ENCODE results near the gene TOPBP1. TPM values are rescaled to one million over a fixed set of nuclear protein-coding genes. Genes with fewer than 3 reads are reported as not detected.
A peak's percentile ranks its signal among the peaks of the same experiment; 100 is the strongest.

TOPBP1 gene
- total RNA-seq, 2 experiments from 2014 or later = 131 to 139 TPM

DNA sequence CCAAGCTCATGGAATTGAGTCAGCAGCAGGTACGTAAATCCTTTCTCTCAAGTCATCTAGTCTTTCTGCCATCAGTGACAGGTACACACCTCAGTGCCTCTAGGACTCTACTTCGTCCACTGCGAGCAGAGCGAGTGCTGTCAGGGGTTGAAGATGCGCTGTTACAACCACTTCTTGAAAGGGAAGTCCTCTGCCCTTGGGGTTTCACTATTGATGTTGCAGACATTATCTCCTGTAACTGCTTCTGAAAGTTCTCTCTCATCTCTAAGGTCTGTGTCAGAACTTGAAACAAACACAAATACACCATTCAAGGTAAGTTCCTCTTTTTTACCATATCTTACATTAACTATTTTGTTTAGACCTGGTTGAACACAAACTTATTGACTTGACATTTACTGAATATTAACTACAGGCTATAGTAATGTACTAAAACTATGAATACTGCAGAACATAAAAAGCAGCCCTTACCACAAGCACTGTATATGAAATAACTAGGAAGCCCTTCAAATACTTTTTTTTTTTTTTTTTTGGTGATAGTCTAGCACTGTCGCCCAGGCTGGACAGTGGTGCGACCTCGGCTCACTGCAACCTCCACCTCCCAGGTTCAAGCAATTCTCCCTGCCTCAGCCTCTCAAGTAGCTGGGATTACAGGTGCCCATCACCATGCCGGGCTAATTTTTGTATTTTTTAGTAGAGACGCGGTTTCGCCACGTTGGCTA, 41.5 kb downstream of the TOPBP1 start:
- Histone ChIP-seq H3K9me3 (ENCODE audit: low read length) (no peaks in the 10 kb centered on the region), H3K9me2 (ENCODE audit: insufficient read depth, low read length) (no peaks in the 10 kb centered on the region), H3K4me1 (ENCODE audit: insufficient read depth, low read length, poor library complexity, severe bottlenecking) (no peaks in the 10 kb centered on the region), H4K20me1 (ENCODE audit: insufficient read depth, low read length) (no peaks in the 10 kb centered on the region), H2AFZ (ENCODE audit: low read length) (no peak overlapping the region), H3K4me2 (ENCODE audit: low read length) (no peak overlapping the region), H3K4me3 (ENCODE audit: low read depth, low read length, poor library complexity, severe bottlenecking) (no peak overlapping the region), H3K36me3 (ENCODE audit: insufficient read depth, low read length) (peaks cover 98% of the 10 kb centered on the region), H3K27ac (ENCODE audit: low read depth, low read length, poor library complexity, severe bottlenecking) (no peak overlapping the region), H3K79me2 (ENCODE audit: insufficient read depth, low read depth, low read length) (no peaks in the 10 kb centered on the region)
- ChIA-PET CTCF (ENCODE audit: unreplicated experiment) (interaction anchor here (0.6 kb wide), 2 partner anchors 165 to 599 kb away, joined by 3 read pairs; no protein-coding TSS in a partner anchor), POLR2A (interaction anchor here (1.2 kb wide), 1 partner anchor 19 kb away, joined by 3 read pairs; no protein-coding TSS in a partner anchor)
- TF ChIP-seq CTCF (conservative IDR thresholded peaks at IDR 0.05; ENCODE audit: low read length) (no peak), EZH2phosphoT487 (IDR thresholded peaks at IDR 0.05; ENCODE audit: borderline replicate concordance, low read depth, low read length) (no peak)
- peak; percentile 23 for DNase-seq (ENCODE audit: low spot score)
- BruUV-seq (replicated peaks) = no TSS peak
- intact Hi-C loops (cut with micrococcal nuclease; ENCODE audit: unreplicated experiment) = no loop called here

- CTCF ChIA-PET (ENCODE audit: unreplicated experiment) = no interaction called here
- H3K9me2 ChIP-seq (ENCODE audit: insufficient read depth, low read length) = no peaks in the 10 kb centered on the region
- DNase-seq (ENCODE audit: low spot score) = no peak
- no peaks in the 10 kb centered on the region for H3K4me1 ChIP-seq (ENCODE audit: insufficient read depth, low read length, poor library complexity, severe bottlenecking)
- POLR2A ChIA-PET = interaction anchor here (0.6 to 1.4 kb wide), 5 partner anchors 10 to 242 kb away, joined by 3 to 4 read pairs (median 4); no protein-coding TSS in a partner anchor
- TF ChIP-seq EZH2phosphoT487 (IDR thresholded peaks at IDR 0.05; ENCODE audit: borderline replicate concordance, low read depth, low read length) = no peak
- TF ChIP-seq CTCF (conservative IDR thresholded peaks at IDR 0.05; ENCODE audit: low read length) = no peak
- no peak overlapping the region for H3K27ac ChIP-seq (ENCODE audit: low read depth, low read length, poor library complexity, severe bottlenecking)
- H4K20me1 ChIP-seq (ENCODE audit: insufficient read depth, low read length) = no peaks in the 10 kb centered on the region
- peaks cover 95% of the 10 kb centered on the region for H3K36me3 ChIP-seq (ENCODE audit: insufficient read depth, low read length)
- no peak overlapping the region for H2AFZ ChIP-seq (ENCODE audit: low read length)
- intact Hi-C loops (cut with micrococcal nuclease; ENCODE audit: unreplicated experiment) = no loop called here
- H3K9me3 ChIP-seq (ENCODE audit: low read length) = peaks cover 14% of the 10 kb centered on the region
- H3K4me2 ChIP-seq (ENCODE audit: low read length) = no peak overlapping the region
- no TSS peak for BruUV-seq (replicated peaks)
- H3K4me3 ChIP-seq (ENCODE audit: low read depth, low read length, poor library complexity, severe bottlenecking) = no peak overlapping the region
- H3K79me2 ChIP-seq (ENCODE audit: insufficient read depth, low read depth, low read length) = no peaks in the 10 kb centered on the region
These were observed 50.2 kb downstream of the TOPBP1 start for GRCh38 chr3:133611534-133611933.

DNA sequence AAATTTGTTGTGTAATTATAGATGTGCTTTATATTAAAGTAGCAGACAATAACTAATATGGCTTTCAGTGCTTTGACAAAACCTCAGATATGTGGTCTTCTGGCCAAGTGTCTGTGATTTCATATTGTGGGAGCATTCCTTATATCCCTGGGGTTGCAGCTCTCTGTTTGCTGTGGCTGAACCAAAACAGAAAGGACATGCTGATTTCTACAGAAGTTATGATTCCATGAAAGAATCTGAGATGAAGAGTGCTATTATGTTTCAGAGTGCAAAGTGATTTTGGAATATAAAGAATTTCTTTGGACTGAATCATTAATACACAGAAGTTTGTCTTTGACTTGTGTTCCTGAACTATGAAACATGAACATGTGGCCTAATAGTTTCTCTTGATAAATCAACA, 51.7 kb downstream of the TOPBP1 start:
- TSS peak; percentile 9 for BruUV-seq (replicated peaks)
- H3K36me3 ChIP-seq (ENCODE audit: insufficient read depth, low read length) = peaks cover 93% of the 10 kb centered on the region

More for the DNA sequence above, 51.7 kb downstream of the TOPBP1 start:
- H3K27ac ChIP-seq (ENCODE audit: low read depth, low read length, poor library complexity, severe bottlenecking) = no peak overlapping the region
- no peak overlapping the region for H3K4me2 ChIP-seq (ENCODE audit: low read length)
- H3K9me3 ChIP-seq (ENCODE audit: low read length) = peaks cover 14% of the 10 kb centered on the region
- DNase-seq (ENCODE audit: low spot score) = no peak
- TF ChIP-seq CTCF (conservative IDR thresholded peaks at IDR 0.05; ENCODE audit: low read length) = no peak
- TF ChIP-seq EZH2phosphoT487 (IDR thresholded peaks at IDR 0.05; ENCODE audit: borderline replicate concordance, low read depth, low read length) = no peak
- intact Hi-C loops (cut with micrococcal nuclease; ENCODE audit: unreplicated experiment) = no loop called here
- no peaks in the 10 kb centered on the region for H3K79me2 ChIP-seq (ENCODE audit: insufficient read depth, low read depth, low read length)
- no peaks in the 10 kb centered on the region for H3K9me2 ChIP-seq (ENCODE audit: insufficient read depth, low read length)
- CTCF ChIA-PET (ENCODE audit: unreplicated experiment) = no interaction called here
- POLR2A ChIA-PET = no interaction called here
- no peaks in the 10 kb centered on the region for H4K20me1 ChIP-seq (ENCODE audit: insufficient read depth, low read length)
- no peaks in the 10 kb centered on the region for H3K4me1 ChIP-seq (ENCODE audit: insufficient read depth, low read length, poor library complexity, severe bottlenecking)
- H3K4me3 ChIP-seq (ENCODE audit: low read depth, low read length, poor library complexity, severe bottlenecking) = no peak overlapping the region
- H2AFZ ChIP-seq (ENCODE audit: low read length) = no peak overlapping the region

Measured in OCI-LY7 (cell line).